ENCODE results near the gene GUCA1C.

DNA sequence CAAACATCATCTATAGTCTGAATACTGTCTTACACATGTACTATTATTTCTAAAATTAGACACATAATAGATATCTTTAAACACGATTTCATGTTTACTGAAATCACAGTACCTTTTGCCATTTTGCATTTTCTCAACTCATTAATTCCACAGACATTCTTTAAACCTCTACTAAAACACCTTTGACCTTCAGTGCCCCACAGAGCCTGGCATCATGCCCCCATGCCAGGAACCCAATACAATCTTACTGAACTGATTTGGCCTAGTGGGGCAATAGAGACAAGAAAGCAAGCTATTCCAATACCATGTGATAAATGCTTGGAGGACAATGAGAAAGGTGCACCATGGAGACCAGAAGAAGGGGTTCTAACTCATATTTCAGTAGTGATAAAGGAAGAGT, 19.3 kb upstream of the GUCA1C start:
- TF ChIP-seq, protein P1, sequence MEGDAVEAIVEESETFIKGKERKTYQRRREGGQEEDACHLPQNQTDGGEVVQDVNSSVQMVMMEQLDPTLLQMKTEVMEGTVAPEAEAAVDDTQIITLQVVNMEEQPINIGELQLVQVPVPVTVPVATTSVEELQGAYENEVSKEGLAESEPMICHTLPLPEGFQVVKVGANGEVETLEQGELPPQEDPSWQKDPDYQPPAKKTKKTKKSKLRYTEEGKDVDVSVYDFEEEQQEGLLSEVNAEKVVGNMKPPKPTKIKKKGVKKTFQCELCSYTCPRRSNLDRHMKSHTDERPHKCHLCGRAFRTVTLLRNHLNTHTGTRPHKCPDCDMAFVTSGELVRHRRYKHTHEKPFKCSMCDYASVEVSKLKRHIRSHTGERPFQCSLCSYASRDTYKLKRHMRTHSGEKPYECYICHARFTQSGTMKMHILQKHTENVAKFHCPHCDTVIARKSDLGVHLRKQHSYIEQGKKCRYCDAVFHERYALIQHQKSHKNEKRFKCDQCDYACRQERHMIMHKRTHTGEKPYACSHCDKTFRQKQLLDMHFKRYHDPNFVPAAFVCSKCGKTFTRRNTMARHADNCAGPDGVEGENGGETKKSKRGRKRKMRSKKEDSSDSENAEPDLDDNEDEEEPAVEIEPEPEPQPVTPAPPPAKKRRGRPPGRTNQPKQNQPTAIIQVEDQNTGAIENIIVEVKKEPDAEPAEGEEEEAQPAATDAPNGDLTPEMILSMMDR (IDR thresholded peaks at IDR 0.05): no peak
- no peak for TF ChIP-seq POLR2A (IDR thresholded peaks at IDR 0.05)

Data from esophagus squamous epithelium (tissue), 4 donors.